Body of pancreas (tissue), 4 donors: ENCODE results near the gene SLC2A5.

ENCODE experiments used
- POLR2A ChIP-seq, 3 donors: fragments of 450-650 bp; IDR thresholded peaks; one replicate each; pipeline ENCODE4 v1.6.1; 2016; ENCODE audit warnings: antibody characterized with exemption in 3 of 3, mild to moderate bottlenecking in 2 of 3
- TF ChIP-seq, protein P1 (sequence below), 7 experiments: fragments of 450-650 bp in 4 of 7; fragments of 200-600 bp in 3 of 7; sonication (generic) in 3 of 7; IDR thresholded peaks; one replicate each; pipeline ENCODE4 v1.5.1; 2016 to 2019; ENCODE audit warnings: antibody characterized with exemption in 7 of 7

DNA sequence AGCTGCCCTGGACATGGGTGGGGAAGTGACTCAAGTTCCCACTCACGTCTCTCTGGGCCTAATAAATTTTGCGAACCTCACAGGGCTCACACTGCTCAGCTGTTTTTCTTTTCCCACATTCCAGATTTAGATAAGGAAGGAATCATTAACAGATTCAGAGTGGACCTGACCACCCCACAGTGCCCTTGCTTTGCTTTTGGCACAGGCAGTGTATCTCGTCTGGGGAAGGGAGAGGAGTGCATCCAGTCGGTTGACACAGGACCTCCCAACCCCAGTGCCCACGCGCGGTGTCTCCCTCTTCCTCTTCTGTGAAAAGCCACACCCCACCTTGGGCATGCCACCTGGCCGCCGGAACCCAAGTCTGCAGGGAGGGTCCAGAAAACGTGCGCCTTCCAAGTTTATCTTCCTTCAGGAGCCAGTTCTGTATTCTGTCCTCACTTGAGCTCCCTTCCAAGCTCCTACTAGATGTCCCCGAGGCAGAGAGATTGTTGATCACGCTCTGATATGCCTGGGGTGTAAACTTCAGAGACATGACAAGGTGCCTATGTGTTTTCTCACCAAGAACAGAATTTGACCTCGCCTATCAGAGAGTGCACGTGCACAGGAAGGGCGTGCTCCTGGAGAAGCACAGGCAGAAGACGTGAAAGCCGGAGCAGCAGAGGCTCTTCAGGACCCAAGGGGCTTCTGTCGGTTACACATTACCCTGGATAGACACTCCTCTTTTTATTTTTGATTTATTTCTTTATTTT, 9.5 kb upstream of the SLC2A5 start:
- TF ChIP-seq, protein P1, sequence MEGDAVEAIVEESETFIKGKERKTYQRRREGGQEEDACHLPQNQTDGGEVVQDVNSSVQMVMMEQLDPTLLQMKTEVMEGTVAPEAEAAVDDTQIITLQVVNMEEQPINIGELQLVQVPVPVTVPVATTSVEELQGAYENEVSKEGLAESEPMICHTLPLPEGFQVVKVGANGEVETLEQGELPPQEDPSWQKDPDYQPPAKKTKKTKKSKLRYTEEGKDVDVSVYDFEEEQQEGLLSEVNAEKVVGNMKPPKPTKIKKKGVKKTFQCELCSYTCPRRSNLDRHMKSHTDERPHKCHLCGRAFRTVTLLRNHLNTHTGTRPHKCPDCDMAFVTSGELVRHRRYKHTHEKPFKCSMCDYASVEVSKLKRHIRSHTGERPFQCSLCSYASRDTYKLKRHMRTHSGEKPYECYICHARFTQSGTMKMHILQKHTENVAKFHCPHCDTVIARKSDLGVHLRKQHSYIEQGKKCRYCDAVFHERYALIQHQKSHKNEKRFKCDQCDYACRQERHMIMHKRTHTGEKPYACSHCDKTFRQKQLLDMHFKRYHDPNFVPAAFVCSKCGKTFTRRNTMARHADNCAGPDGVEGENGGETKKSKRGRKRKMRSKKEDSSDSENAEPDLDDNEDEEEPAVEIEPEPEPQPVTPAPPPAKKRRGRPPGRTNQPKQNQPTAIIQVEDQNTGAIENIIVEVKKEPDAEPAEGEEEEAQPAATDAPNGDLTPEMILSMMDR (IDR thresholded peaks at IDR 0.05), result no peak
- no peak for TF ChIP-seq POLR2A (IDR thresholded peaks at IDR 0.05)
